GM12878 (cell line): Measurements from ENCODE around the gene LMTK3. TPM values are rescaled to one million over a fixed set of nuclear protein-coding genes. Genes with fewer than 3 reads are reported as not detected.

Experiments used
- ATAC-seq: fragments of 200-7000 bp; cut with Tn5 transposase; 3 replicates; pipeline ENCODE4 v1.9.1; 2020; ENCODE audit warnings: mild to moderate bottlenecking, moderate library complexity
- BruUV-seq: library from RNA; stranded (reverse); fragments of 400-500 nt; replicated peaks from 2 replicates; lab custom pipeline; 2021; lab: Mats Ljungman, UMichigan
- CTCF ChIA-PET: fragments of 300-600 bp; sonication (Branson Sonifier 250); formaldehyde crosslinking; extraction: SDS; loops from one replicate; lab custom pipeline; 2021; ENCODE audit warnings: inconsistent platforms; lab: Yijun Ruan, JAX
- POLR2A ChIA-PET: fragments of 350-600 bp; formaldehyde crosslinking; extraction: SDS; loops from one replicate; lab custom pipeline; 2021; ENCODE audit warnings: inconsistent platforms; lab: Charles Lee
- RAD21 ChIA-PET: fragments of 300-600 bp; sonication (Branson Sonifier 250); formaldehyde crosslinking; loops from one replicate; lab custom pipeline; 2023; ENCODE audit warnings: antibody characterized with exemption; ENCODE audit not compliant: unreplicated experiment; lab: Charles Lee
- SMC1A ChIA-PET: fragments of 300-600 bp; sonication (Branson Sonifier 250); formaldehyde crosslinking; loops from one replicate; lab custom pipeline; 2023; ENCODE audit not compliant: unreplicated experiment, uncharacterized antibody; lab: Charles Lee
- DNase-seq: peaks from one replicate; pipeline ENCODE4 v3.0.0-alpha.2; 2011; ENCODE audit warnings: low read depth, low spot score
- FAIRE-seq: peaks from 3 replicates; lab custom pipeline; 2011; peaks lifted over from hg19 to GRCh38; lab: Jason Lieb, UNC
- H2AFZ ChIP-seq: 2 replicates; pipeline ENCODE4 v1.6.0; 2011; ENCODE audit warnings: low read depth, low read length, control low read depth; ENCODE audit not compliant: control insufficient read depth
- H3K27ac ChIP-seq: 2 replicates; pipeline ENCODE4 v1.5.1; 2011; ENCODE audit warnings: control low read depth; ENCODE audit not compliant: control insufficient read depth, insufficient read depth
- H3K27me3 ChIP-seq, 2 experiments: replicated peaks in 1 of 2; 2 replicates each; pipeline versions ENCODE4 v1.6.0 to v1.6.1; 2011; ENCODE audit warnings: low read length in 1 of 2; ENCODE audit not compliant: control insufficient read depth in 2 of 2, insufficient read depth in 2 of 2
- H3K36me3 ChIP-seq, 2 experiments: 2 replicates each; pipeline ENCODE4 v1.5.1; 2011; ENCODE audit warnings: low read length in 1 of 2; ENCODE audit not compliant: control insufficient read depth in 2 of 2, insufficient read depth in 2 of 2
- H3K4me1 ChIP-seq: 2 replicates; pipeline ENCODE4 v1.6.1; 2011; ENCODE audit warnings: mild to moderate bottlenecking, low read length, moderate library complexity, mixed read lengths; ENCODE audit not compliant: control insufficient read depth, insufficient read depth
- H3K4me2 ChIP-seq: 2 replicates; pipeline ENCODE4 v1.6.0; 2011; ENCODE audit warnings: control low read depth; ENCODE audit not compliant: control insufficient read depth, insufficient read depth
- H3K4me3 ChIP-seq: fragments of 200-600 bp; sonication (generic); 2 replicates; pipeline ENCODE4 v1.5.1; 2016
- H3K79me2 ChIP-seq: 2 replicates; pipeline ENCODE4 v1.6.0; 2011; ENCODE audit warnings: low read length; ENCODE audit not compliant: control insufficient read depth, insufficient read depth
- H3K9ac ChIP-seq: 2 replicates; pipeline ENCODE4 v1.8.0; 2011; ENCODE audit warnings: low read length, control low read depth, mixed read lengths; ENCODE audit not compliant: control insufficient read depth, insufficient read depth
- H3K9me3 ChIP-seq: replicated peaks from 3 replicates; pipeline ENCODE4 v1.5.1; 2011; ENCODE audit warnings: mild to moderate bottlenecking, low read length; ENCODE audit not compliant: control insufficient read depth, insufficient read depth
- H4K20me1 ChIP-seq: 2 replicates; pipeline ENCODE4 v1.6.0; 2011; ENCODE audit not compliant: control insufficient read depth, insufficient read depth
- ATF3 ChIP-seq: IDR thresholded peaks from 2 replicates; pipeline ENCODE4 v1.6.1; 2011; ENCODE audit warnings: low read depth, mild to moderate bottlenecking, low read length, moderate library complexity, borderline replicate concordance; ENCODE audit errors: extremely low read depth
- CREB1 ChIP-seq: IDR thresholded peaks from 2 replicates; pipeline ENCODE4 v1.6.1; 2012; ENCODE audit warnings: low read depth, mild to moderate bottlenecking, inconsistent platforms
- IRF4 ChIP-seq: IDR thresholded peaks from 2 replicates; pipeline ENCODE4 v1.6.1; 2011; ENCODE audit warnings: low read depth, low read length
- PML ChIP-seq: IDR thresholded peaks from 2 replicates; pipeline ENCODE4 v1.6.1; 2012; ENCODE audit warnings: low read length, inconsistent platforms
- RAD51 ChIP-seq: fragments of 450-650 bp; IDR thresholded peaks from 2 replicates; pipeline ENCODE4 v1.6.1; 2016; ENCODE audit warnings: moderate library complexity, mild to moderate bottlenecking, inconsistent platforms
- SREBF1 ChIP-seq: IDR thresholded peaks from 2 replicates; pipeline ENCODE4 v1.6.1; 2012; ENCODE audit warnings: mild to moderate bottlenecking, low read length
- SRF ChIP-seq, 2 experiments: IDR thresholded peaks; 2 replicates each; pipeline ENCODE4 v1.6.1; 2011; ENCODE audit warnings: low read depth in 2 of 2, low read length in 2 of 2, mild to moderate bottlenecking in 1 of 2, moderate library complexity in 1 of 2
- STAT3 ChIP-seq: IDR thresholded peaks from 2 replicates; pipeline ENCODE4 v1.6.1; 2011; ENCODE audit warnings: low read depth, low read length, improper control_type of control experiment
- SUZ12 ChIP-seq: fragments of 200-600 bp; sonication (generic); IDR thresholded peaks from one replicate; pipeline ENCODE4 v1.6.1; 2018; ENCODE audit warnings: antibody characterized with exemption, mild to moderate bottlenecking; ENCODE audit not compliant: unreplicated experiment
- ZNF207 ChIP-seq: fragments of 450-650 bp; IDR thresholded peaks from 2 replicates; pipeline ENCODE4 v1.6.1; 2014; ENCODE audit warnings: antibody characterized with exemption, mild to moderate bottlenecking, borderline replicate concordance
- WGBS: methylation state at CpG from one replicate; pipeline ENCODE4 v1.1.6; 2016; ENCODE audit warnings: low lambda C conversion rate; ENCODE audit not compliant: insufficient replicate concordance, insufficient coverage; ENCODE audit errors: missing lambda C conversion rate; 5-methylcytosine and 5-hydroxymethylcytosine counted together
- in situ Hi-C: fragments of 300-500 bp; cut with MboI; formaldehyde crosslinking; loops from 9 replicates; pipeline ENCODE4 v1.14.3; 2018; ENCODE audit warnings: mixed read lengths
- intact Hi-C: fragments of 100-400 bp; cut with micrococcal nuclease; formaldehyde crosslinking; loops from one replicate; pipeline ENCODE4 v1.14.2; 2022; ENCODE audit not compliant: unreplicated experiment
- polyA plus RNA-seq, 11 experiments: library from polyadenylated mRNA; depleted of rRNA in 4 of 11; unstranded in 6 of 11; stranded (reverse) in 5 of 11; fragments of >200 nt; fragmentation: Nextera tagmentation in 4 of 11; fragmentation: Illumina TruSeq in 1 of 11; extraction: Ambion mirVana in 4 of 11; extraction: Trizol in 1 of 11; gene quantifications; 1 replicate in 1 of 11; 2 replicates in 10 of 11; pipeline versions ENCODE4 v1.2.1 to v1.2.3, GENCODE V29; 2011 to 2016; ENCODE audit warnings: inconsistent platforms in 2 of 11, missing spikeins in 2 of 11, low read depth in 1 of 11
- total RNA-seq, 4 experiments: library from RNA; depleted of rRNA in 3 of 4; stranded (reverse); fragments of >200 nt in 3 of 4; fragmentation: Illumina TruSeq in 1 of 4; extraction: Trizol in 1 of 4; gene quantifications; 2 replicates each; pipeline versions ENCODE4 v1.2.1 to v1.2.3, GENCODE V29; 2013 to 2021
- TF ChIP-seq, protein P1 (sequence below): IDR thresholded peaks from 2 replicates; pipeline ENCODE4 v1.6.1; 2012; ENCODE audit warnings: low read length, inconsistent platforms
- TF ChIP-seq, protein P2 (sequence below): fragments of 450-650 bp; IDR thresholded peaks from 2 replicates; pipeline ENCODE4 v1.6.1; 2018; ENCODE audit warnings: borderline replicate concordance, mild to moderate bottlenecking; ENCODE audit not compliant: partially characterized antibody
- TF ChIP-seq, protein P3 (sequence below): IDR thresholded peaks from 2 replicates; pipeline ENCODE4 v1.6.1; 2012; ENCODE audit warnings: low read depth, low read length, improper control_type of control experiment

The LMTK3 gene
- total and polyA plus RNA-seq, 10 of the 15 experiments (the other 5 are each of a cell fraction or from before 2014, with no cell fraction given) = under 0.01 to 0.28 (median 0.04) TPM; not detected in 3

DNA sequence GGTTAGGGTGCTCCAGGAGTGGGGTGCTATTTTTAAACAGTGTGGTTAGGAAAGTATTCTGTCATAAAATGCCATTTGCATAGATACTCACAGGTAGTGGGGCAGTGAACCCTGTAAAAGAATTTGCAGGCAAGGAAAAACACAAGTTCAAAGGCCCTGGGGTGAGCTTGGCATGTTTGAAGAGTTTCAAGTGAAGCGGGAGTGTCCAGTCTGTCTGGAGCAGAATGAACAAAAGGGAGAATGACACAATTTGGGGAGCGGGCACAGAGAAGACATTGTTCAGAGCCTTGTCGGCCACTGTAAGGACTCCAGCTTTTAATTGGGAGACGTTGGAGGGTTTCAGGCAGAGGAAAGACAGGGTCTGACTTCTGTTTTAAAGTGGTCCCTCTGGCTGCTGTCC lies 63.1 kb downstream of the LMTK3 start:
- WGBS = 86% methylated on average over 4 of the region's 4 CpGs
- no peaks in the 10 kb centered on the region for H4K20me1 ChIP-seq
- H3K4me3 ChIP-seq = no peak overlapping the region
- no peak overlapping the region for H3K9ac ChIP-seq
- CTCF ChIA-PET = interaction anchor here (1.4 kb wide), 2 partner anchors 58 to 136 kb away, joined by 5 to 6 read pairs; partner anchors contain the start of gene KDELR1
- peaks cover 25% of the 10 kb centered on the region for H3K4me1 ChIP-seq
- FAIRE-seq = no peak
- no peak overlapping the region for H3K27ac ChIP-seq
- H3K9me3 ChIP-seq = no peaks in the 10 kb centered on the region
- 0 out of 4 replicates have a peak, but pooled peaks cover 0 to 1% of the 10 kb centered on the region in 2 experiments for H3K27me3 ChIP-seq
- POLR2A ChIA-PET = no interaction called here
- SMC1A ChIA-PET = no interaction called here
- BruUV-seq = no TSS peak
- intact Hi-C loops = no loop called here
- no peak overlapping the region for H3K4me2 ChIP-seq
- ATAC-seq = no peak
- no peak overlapping the region for H2AFZ ChIP-seq
- H3K79me2 ChIP-seq = peaks cover 17% of the 10 kb centered on the region
- in situ Hi-C loops = no loop called here
- H3K36me3 ChIP-seq = peaks cover 14 to 22% of the 10 kb centered on the region in 2 experiments
- no peak for TF ChIP-seq SRF (IDR thresholded peaks at IDR 0.05; ENCODE audit: low read depth in 2 of 2, low read length in 2 of 2)
- no peak for TF ChIP-seq RAD51
- TF ChIP-seq SREBF1 = no peak
- TF ChIP-seq SUZ12 = no peak
- no peak for TF ChIP-seq IRF4
- RAD21 ChIA-PET = no interaction called here
- no peak for DNase-seq

GRCh38 chr19:48446579-48446978 lies 65.1 kb downstream of the LMTK3 start:
- intact Hi-C loops (no loop called here), in situ Hi-C loops (no loop called here)
- POLR2A ChIA-PET = interaction anchor here (0.6 to 0.9 kb wide), 3 partner anchors 27 to 126 kb away, joined by 3 to 4 read pairs (median 3); partner anchors contain the start of genes SYNGR4 and TMEM143
- peaks cover 0 to 1% of the 10 kb centered on the region in 2 experiments; a peak in 1 of 4 replicates for H3K27me3 ChIP-seq
- H3K4me2 ChIP-seq = peak overlapping the region; percentile 96
- RAD21 ChIA-PET = interaction anchor here (0.9 kb wide), 1 partner anchor 113 kb away, joined by 4 read pairs; no protein-coding TSS in a partner anchor
- SMC1A ChIA-PET = interaction anchor here (0.7 kb wide), 1 partner anchor 126 kb away, joined by 3 read pairs; no protein-coding TSS in a partner anchor
- peak overlapping the region; percentile 79 for H3K9ac ChIP-seq
- peaks cover 14% of the 10 kb centered on the region in 2 experiments for H3K36me3 ChIP-seq
- FAIRE-seq (no peak), ATAC-seq (no peak), DNase-seq (no peak)
- H3K79me2 ChIP-seq = peaks cover 17% of the 10 kb centered on the region
- no TSS peak for BruUV-seq
- CTCF ChIA-PET = interaction anchor here (0.7 to 3.3 kb wide), 5 partner anchors 13 to 138 kb away, joined by 3 to 18 read pairs (median 3); partner anchors contain the start of gene KDELR1
- 59% methylated on average over 5 of the region's 7 CpGs for WGBS
- H4K20me1 ChIP-seq = no peaks in the 10 kb centered on the region
- peak overlapping the region; percentile 89 for H3K27ac ChIP-seq
- no peak overlapping the region; the same call in 1 of the 2 replicates for H2AFZ ChIP-seq
- H3K4me3 ChIP-seq = peak overlapping the region; percentile 87
- H3K4me1 ChIP-seq = peaks cover 25% of the 10 kb centered on the region
- no peaks in the 10 kb centered on the region for H3K9me3 ChIP-seq
- TF ChIP-seq, protein P1, sequence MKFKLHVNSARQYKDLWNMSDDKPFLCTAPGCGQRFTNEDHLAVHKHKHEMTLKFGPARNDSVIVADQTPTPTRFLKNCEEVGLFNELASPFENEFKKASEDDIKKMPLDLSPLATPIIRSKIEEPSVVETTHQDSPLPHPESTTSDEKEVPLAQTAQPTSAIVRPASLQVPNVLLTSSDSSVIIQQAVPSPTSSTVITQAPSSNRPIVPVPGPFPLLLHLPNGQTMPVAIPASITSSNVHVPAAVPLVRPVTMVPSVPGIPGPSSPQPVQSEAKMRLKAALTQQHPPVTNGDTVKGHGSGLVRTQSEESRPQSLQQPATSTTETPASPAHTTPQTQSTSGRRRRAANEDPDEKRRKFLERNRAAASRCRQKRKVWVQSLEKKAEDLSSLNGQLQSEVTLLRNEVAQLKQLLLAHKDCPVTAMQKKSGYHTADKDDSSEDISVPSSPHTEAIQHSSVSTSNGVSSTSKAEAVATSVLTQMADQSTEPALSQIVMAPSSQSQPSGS = no peak
- TF ChIP-seq, protein P2, sequence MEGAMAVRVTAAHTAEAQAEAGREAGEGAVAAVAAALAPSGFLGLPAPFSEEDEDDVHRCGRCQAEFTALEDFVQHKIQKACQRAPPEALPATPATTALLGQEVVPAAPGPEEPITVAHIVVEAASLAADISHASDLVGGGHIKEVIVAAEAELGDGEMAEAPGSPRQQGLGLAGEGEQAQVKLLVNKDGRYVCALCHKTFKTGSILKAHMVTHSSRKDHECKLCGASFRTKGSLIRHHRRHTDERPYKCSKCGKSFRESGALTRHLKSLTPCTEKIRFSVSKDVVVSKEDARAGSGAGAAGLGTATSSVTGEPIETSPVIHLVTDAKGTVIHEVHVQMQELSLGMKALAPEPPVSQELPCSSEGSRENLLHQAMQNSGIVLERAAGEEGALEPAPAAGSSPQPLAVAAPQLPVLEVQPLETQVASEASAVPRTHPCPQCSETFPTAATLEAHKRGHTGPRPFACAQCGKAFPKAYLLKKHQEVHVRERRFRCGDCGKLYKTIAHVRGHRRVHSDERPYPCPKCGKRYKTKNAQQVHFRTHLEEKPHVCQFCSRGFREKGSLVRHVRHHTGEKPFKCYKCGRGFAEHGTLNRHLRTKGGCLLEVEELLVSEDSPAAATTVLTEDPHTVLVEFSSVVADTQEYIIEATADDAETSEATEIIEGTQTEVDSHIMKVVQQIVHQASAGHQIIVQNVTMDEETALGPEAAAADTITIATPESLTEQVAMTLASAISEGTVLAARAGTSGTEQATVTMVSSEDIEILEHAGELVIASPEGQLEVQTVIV = no peak
- TF ChIP-seq, protein P3, sequence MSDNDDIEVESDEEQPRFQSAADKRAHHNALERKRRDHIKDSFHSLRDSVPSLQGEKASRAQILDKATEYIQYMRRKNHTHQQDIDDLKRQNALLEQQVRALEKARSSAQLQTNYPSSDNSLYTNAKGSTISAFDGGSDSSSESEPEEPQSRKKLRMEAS = no peak
- no peak for TF ChIP-seq STAT3
- TF ChIP-seq CREB1 = no peak
- no peak for TF ChIP-seq PML
- TF ChIP-seq ZNF207 = no peak
- TF ChIP-seq ATF3 = no peak
